CD4-positive, alpha-beta T cell (primary cell): ENCODE data around the gene FASN. TPM values are rescaled to one million over a fixed set of nuclear protein-coding genes. Genes with fewer than 3 reads are reported as not detected.
A peak's percentile ranks its signal among the peaks of the same experiment; 100 is the strongest.

Experiments used
- ATAC-seq: fragments of 200-7000 bp; cut with Tn5 transposase; one replicate; pipeline ENCODE4 v1.10.0; 2022; ENCODE audit warnings: mild to moderate bottlenecking; ENCODE audit not compliant: poor library complexity
- CTCF ChIA-PET: fragments of 350-600 bp; sonication (Branson Sonifier 250); formaldehyde crosslinking; loops from one replicate; lab custom pipeline; 2021; ENCODE audit warnings: antibody characterized with exemption, inconsistent platforms; lab: Charles Lee
- POLR2A ChIA-PET: fragments of 350-600 bp; sonication (Branson Sonifier 250); formaldehyde crosslinking; loops from one replicate; lab custom pipeline; 2021; ENCODE audit warnings: antibody characterized with exemption, inconsistent platforms; lab: Charles Lee
- DNase-seq, 14 experiments: peaks; one replicate each; pipeline ENCODE4 v3.0.0-alpha.2; 2013 to 2020; ENCODE audit warnings: mixed read lengths in 2 of 14
- H3K27ac ChIP-seq, 2 donors: one replicate each; pipeline versions ENCODE4 v1.5.1 to v1.7.0; 2013; ENCODE audit warnings: low read length in 2 of 2, low read depth in 1 of 2, mild to moderate bottlenecking in 1 of 2
- H3K27me3 ChIP-seq, 2 experiments: 1 replicate in 1 of 2; 2 replicates in 1 of 2; pipeline versions ENCODE4 v1.6.1 to v1.7.0; 2013; ENCODE audit warnings: low read length in 2 of 2, control low read depth in 1 of 2, mild to moderate bottlenecking in 1 of 2, moderate library complexity in 1 of 2; ENCODE audit not compliant: insufficient read depth in 2 of 2, control insufficient read depth in 1 of 2
- H3K36me3 ChIP-seq: one replicate; pipeline ENCODE4 v1.6.1; 2013; ENCODE audit warnings: low read length, control low read depth; ENCODE audit not compliant: insufficient read depth
- H3K4me1 ChIP-seq: one replicate; pipeline ENCODE4 v1.6.1; 2013; ENCODE audit warnings: low read length, control low read depth; ENCODE audit not compliant: insufficient read depth
- H3K4me3 ChIP-seq: one replicate; pipeline ENCODE4 v1.5.1; 2013; ENCODE audit warnings: mild to moderate bottlenecking, low read length, moderate library complexity
- H3K9me3 ChIP-seq, 2 experiments: 1 replicate in 1 of 2; 2 replicates in 1 of 2; pipeline versions ENCODE4 v1.6.1 to v1.7.0; 2013; ENCODE audit warnings: low read length in 2 of 2, mild to moderate bottlenecking in 2 of 2, control low read depth in 1 of 2, moderate library complexity in 1 of 2; ENCODE audit not compliant: control insufficient read depth in 1 of 2, insufficient read depth in 1 of 2
- H3K27ac Mint-ChIP-seq: one replicate; pipeline ENCODE4 v1.8.0; 2020; ENCODE audit warnings: mixed read lengths
- H3K27me3 Mint-ChIP-seq: one replicate; pipeline ENCODE4 v1.8.0; 2021; ENCODE audit warnings: mixed read lengths
- H3K36me3 Mint-ChIP-seq: one replicate; pipeline ENCODE4 v1.8.0; 2021; ENCODE audit warnings: low read depth, mixed read lengths
- H3K4me1 Mint-ChIP-seq: one replicate; pipeline ENCODE4 v1.8.0; 2021; ENCODE audit warnings: low read depth, mixed read lengths
- H3K4me3 Mint-ChIP-seq: one replicate; pipeline ENCODE4 v1.8.0; 2020; ENCODE audit warnings: mild to moderate bottlenecking, mixed read lengths
- H3K9me3 Mint-ChIP-seq: one replicate; pipeline ENCODE4 v1.8.0; 2020; ENCODE audit warnings: mixed read lengths
- CTCF ChIP-seq: fragments of 200-600 bp; IDR thresholded peaks from one replicate; pipeline ENCODE4 v1.8.0; 2022; ENCODE audit warnings: antibody characterized with exemption, mild to moderate bottlenecking
- intact Hi-C, 2 experiments: fragments of 100-400 bp; cut with DNase I in 1 of 2; cut with micrococcal nuclease in 1 of 2; formaldehyde crosslinking; loops; one replicate each; pipeline versions ENCODE4 v1.15.1 to v1.9.0; 2023 to 2025; cut with DNase I, micrococcal nuclease
- total RNA-seq, 174 experiments: library from RNA in 2 of 174; stranded (reverse) in 2 of 174; gene quantifications; one replicate each; pipeline ENCODE4 v1.2.3 and lab custom pipeline; 2021 to 2026

Gene FASN
- total RNA-seq, 2 experiments from 2014 or later, result 168 to 174 TPM

- peaks cover 22% of the 10 kb centered on the region for H3K4me1 Mint-ChIP-seq
- no peaks in the 10 kb centered on the region for H3K9me3 ChIP-seq
- H3K27ac Mint-ChIP-seq, result peak overlapping the region; percentile 77
- peaks cover 43% of the 10 kb centered on the region for H3K4me1 ChIP-seq
- no peaks in the 10 kb centered on the region for H3K27me3 ChIP-seq
- peaks cover 2% of the 10 kb centered on the region for H3K36me3 ChIP-seq
- intact Hi-C loops, result loop anchor here in 1 of 2 experiments (5.0 kb wide), 1 partner anchor 44 kb away; no protein-coding TSS in a partner anchor
- no peak overlapping the region for H3K4me3 ChIP-seq
- H3K9me3 Mint-ChIP-seq, result no peaks in the 10 kb centered on the region
- ChIA-PET POLR2A (interaction anchor here (0.8 to 1.6 kb wide), 2 partner anchors 10 to 71 kb away, joined by 4 to 7 read pairs; partner anchors contain the start of genes DCXR and FASN), CTCF (interaction anchor here (0.5 to 3.5 kb wide), 3 partner anchors 19 to 143 kb away, joined by 3 to 12 read pairs (median 4); no protein-coding TSS in a partner anchor)
- DNase-seq (no peak), ATAC-seq (no peak)
- H3K27ac ChIP-seq, result no peak overlapping the region
- no peaks in the 10 kb centered on the region for H3K27me3 Mint-ChIP-seq
- TF ChIP-seq CTCF, result no peak
- peaks cover 12% of the 10 kb centered on the region for H3K36me3 Mint-ChIP-seq
- H3K4me3 Mint-ChIP-seq, result no peak overlapping the region
Measured at GRCh38 chr17:82108038-82108437, 10.0 kb upstream of the FASN start.

- Histone ChIP-seq H3K27me3 (no peaks in the 10 kb centered on the region), H3K27ac (peak overlapping the region; percentile 79 to 90), H3K36me3 (no peaks in the 10 kb centered on the region), H3K9me3 (no peaks in the 10 kb centered on the region), H3K4me1 (peaks cover 43% of the 10 kb centered on the region), H3K4me3 (no peak overlapping the region)
- H3K9me3 Mint-ChIP-seq, result no peaks in the 10 kb centered on the region
- intact Hi-C loops, result loop anchor here in 1 of 2 experiments (5.0 kb wide), 1 partner anchor 45 kb away; no protein-coding TSS in a partner anchor
- H3K4me1 Mint-ChIP-seq, result peaks cover 22% of the 10 kb centered on the region
- CTCF ChIA-PET, result interaction anchor here (0.5 to 3.5 kb wide), 6 partner anchors 9 to 142 kb away, joined by 3 to 12 read pairs (median 5); partner anchors contain the start of gene FASN
- POLR2A ChIA-PET, result interaction anchor here (0.8 to 2.4 kb wide), 5 partner anchors 9 to 77 kb away, joined by 4 to 27 read pairs (median 8); partner anchors contain the start of genes DCXR, FASN and RAC3
- H3K27me3 Mint-ChIP-seq, result no peaks in the 10 kb centered on the region
- no peak overlapping the region for H3K4me3 Mint-ChIP-seq
- H3K27ac Mint-ChIP-seq, result peak overlapping the region; percentile 49
- peaks cover 8% of the 10 kb centered on the region for H3K36me3 Mint-ChIP-seq
- DNase-seq (peak in 3 of 14 experiments; percentile 12 to 43 (median 34)), ATAC-seq (no peak)
- no peak for TF ChIP-seq CTCF
Measured at GRCh38 chr17:82107341-82107860, 9.4 kb upstream of the FASN start.

DNA sequence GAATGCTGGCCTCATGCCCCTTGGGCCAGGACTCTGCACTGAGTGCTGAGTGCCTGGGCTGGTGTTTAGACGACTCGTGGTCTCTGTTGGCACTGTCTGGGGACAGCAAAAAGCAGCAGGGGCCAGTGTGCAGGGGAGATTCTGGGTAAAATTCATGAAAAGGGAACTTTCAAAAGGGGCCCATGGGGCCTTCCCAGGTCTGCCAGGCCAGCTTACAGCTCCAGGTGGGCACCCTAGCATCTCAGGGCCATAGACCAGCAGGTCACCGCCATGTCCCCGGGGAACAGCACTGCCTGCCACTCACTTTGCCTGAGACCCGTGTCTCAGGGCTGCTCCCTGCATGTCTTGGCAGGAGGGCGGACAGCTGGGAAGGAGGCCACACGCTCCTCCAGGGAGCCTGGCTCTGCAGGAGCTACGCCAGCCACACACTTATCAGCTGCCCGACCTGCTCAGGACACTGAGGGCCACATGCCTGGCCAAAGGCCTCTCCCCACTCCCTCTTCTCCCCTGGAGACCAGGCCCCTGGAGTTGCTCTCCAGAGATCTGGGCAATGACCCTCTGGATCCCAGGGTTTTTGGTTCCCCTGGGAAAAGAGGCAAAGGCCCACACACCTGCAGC lies 8.8 kb upstream of the FASN start:
- no peak for ATAC-seq
- CTCF ChIA-PET, result interaction anchor here (0.8 to 3.5 kb wide), 5 partner anchors 9 to 76 kb away, joined by 3 to 12 read pairs (median 6); partner anchors contain the start of gene FASN
- no peaks in the 10 kb centered on the region for H3K9me3 ChIP-seq
- H3K4me1 ChIP-seq, result peaks cover 43% of the 10 kb centered on the region
- no peak for DNase-seq
- Mint-ChIP-seq H3K4me3 (peak overlapping the region; percentile 83), H3K36me3 (peaks cover 8% of the 10 kb centered on the region), H3K27me3 (no peaks in the 10 kb centered on the region), H3K9me3 (no peaks in the 10 kb centered on the region), H3K4me1 (peaks cover 22% of the 10 kb centered on the region), H3K27ac (peak overlapping the region; percentile 95)
- intact Hi-C loops, result loop anchor here (1.0 to 5.0 kb wide), 2 partner anchors 21 to 46 kb away; no protein-coding TSS in a partner anchor
- TF ChIP-seq CTCF, result peak; percentile 17
- H3K27me3 ChIP-seq, result no peaks in the 10 kb centered on the region
- no peaks in the 10 kb centered on the region for H3K36me3 ChIP-seq
- H3K4me3 ChIP-seq, result peak overlapping the region; percentile 61
- POLR2A ChIA-PET, result interaction anchor here (0.8 to 2.4 kb wide), 14 partner anchors 8 to 186 kb away, joined by 3 to 27 read pairs (median 5); partner anchors contain the start of genes CSNK1D, DCXR, FASN and RAC3
- H3K27ac ChIP-seq, result peak overlapping the region; percentile 79 to 90
